A172 (cell line): ENCODE results near the gene LRP10. TPM values are rescaled to one million over a fixed set of nuclear protein-coding genes. Genes with fewer than 3 reads are reported as not detected.

Experiments
- DNase-seq: peaks from one replicate; pipeline ENCODE4 v3.0.0-alpha.2; 2015; ENCODE audit warnings: low spot score
- total RNA-seq: library from RNA; depleted of rRNA; stranded (reverse); fragments of >200 nt; shearing (Covaris generic); gene quantifications from 2 replicates; pipeline ENCODE4 v1.2.3, GENCODE V29; 2014

Gene LRP10
- total RNA-seq, 1 experiment from 2014 or later = 28.7 TPM

DNA sequence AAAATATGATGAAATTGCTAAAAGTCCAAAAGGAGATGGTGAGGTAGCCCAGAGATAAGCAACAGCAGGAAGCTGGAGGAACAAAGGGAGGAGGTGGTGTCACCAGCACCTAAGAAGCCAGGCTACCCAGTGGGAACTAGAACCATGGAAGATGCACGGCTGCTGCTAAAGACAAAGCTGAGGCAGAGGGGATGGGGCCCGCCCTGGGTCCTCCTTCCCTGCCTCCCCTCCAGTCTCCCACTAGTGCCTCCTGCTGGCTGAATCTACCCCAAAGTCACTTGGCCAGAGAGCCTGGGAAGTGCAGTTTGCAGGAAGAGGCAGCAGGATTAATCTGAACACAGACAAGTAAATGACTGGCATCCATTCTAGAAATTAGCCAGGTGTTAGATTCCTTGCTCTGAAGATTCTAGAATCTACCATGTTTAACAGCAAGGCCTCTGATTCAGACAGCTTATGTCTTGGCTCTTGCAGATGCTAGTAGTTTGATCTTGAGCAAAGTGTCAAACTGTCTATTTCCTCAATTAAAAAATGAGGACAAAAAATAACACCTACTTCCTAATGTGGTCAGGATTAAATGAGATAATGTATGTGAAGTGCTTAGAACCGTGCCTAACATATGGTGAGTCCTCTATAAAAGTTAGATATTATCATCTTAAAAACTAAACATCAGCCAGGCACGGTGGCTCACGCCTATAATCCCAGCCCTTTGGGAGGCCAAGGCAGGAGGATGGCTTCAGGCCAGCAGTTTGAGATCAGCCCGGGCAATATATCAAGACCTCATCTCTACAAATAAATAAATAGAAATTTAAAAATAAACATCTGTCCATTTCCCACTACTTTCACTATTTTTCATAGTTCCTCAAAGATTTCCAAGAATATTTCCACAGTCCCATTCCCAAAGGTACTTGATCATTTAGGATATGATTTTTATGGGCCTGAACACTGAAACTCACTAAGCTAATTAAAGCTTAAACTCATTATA is 5.8 kb upstream of the LRP10 start:
- DNase-seq = no peak

- no peak for DNase-seq
Measured at GRCh38 chr14:22866874-22867273, 4.7 kb upstream of the LRP10 start.

- DNase-seq = no peak
Measured at GRCh38 chr14:22870811-22871223, 723 bp upstream of the LRP10 start.

- DNase-seq = peak; percentile 77
Measured at GRCh38 chr14:22872033-22872832, 693 bp downstream of the LRP10 start.

GRCh38 chr14:22872833-22873520 is 1.4 kb downstream of the LRP10 start:
- DNase-seq = no peak

- no peak for DNase-seq
Measured at GRCh38 chr14:22875003-22875747, 3.6 kb downstream of the LRP10 start.

GRCh38 chr14:22875748-22876319 is 4.3 kb downstream of the LRP10 start:
- DNase-seq = no peak

GRCh38 chr14:22877000-22877501 is 5.5 kb downstream of the LRP10 start:
- DNase-seq = no peak

DNA sequence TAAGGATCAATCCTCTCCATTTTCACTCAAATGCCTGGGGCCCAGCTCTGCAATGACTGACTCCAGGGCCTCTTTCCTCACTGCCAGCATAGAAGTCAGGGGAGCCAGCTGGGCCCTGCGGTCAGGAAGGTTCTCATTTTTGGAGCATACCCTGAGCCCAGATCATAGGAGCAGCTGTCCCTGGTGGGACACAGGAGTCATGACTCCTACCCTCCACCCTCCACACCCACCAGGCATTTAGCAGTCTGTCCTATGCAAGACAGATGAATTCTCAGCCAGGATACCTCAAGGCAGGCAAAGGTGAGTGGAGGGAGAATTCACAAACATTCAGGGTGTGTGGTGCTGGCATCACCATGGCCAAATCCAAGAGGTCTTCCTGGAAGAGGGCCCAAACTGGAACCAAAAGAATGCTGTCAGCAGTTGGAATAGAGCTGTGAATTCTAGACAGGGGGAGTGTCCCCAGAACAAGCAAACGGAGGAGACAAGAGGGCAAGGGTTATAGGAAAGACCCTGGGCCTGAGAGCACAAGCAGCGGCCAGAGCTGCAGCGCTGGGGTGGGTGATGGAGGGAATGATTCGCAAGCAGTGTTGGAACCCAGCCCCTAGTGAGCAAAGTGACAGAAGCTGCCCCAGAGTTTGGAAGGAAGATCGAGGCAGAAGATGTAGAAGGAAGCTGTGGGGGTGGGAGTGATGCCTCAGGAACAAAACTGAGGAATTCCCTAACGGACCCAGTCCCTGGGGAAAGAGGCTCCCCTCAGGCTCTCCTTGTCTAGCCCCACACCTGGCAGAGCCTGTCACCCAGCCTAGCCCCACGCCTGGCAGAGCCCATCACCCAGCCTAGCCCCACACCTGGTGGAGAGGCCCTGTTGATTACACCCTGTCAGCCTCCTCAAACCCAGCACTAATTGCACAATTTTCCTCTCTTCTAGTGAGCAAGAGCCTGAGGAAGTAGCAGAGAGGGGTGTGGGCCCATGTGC is 7.0 kb downstream of the LRP10 start:
- DNase-seq = no peak

GRCh38 chr14:22882064-22882463 is 10.5 kb downstream of the LRP10 start:
- DNase-seq = no peak

- DNase-seq = peak; percentile 11
Measured at GRCh38 chr14:22882529-22883172, 11.1 kb downstream of the LRP10 start.

GRCh38 chr14:22883173-22883976 is 11.8 kb downstream of the LRP10 start, which contains the start of gene REM2:
TSS of gene REM2 (plus strand) at chr14:22883222. CDS start at chr14:22883288, 66 bp downstream.
- DNase-seq = no peak

- DNase-seq = no peak
Measured at GRCh38 chr14:22884076-22884737, 12.7 kb downstream of the LRP10 start.

DNA sequence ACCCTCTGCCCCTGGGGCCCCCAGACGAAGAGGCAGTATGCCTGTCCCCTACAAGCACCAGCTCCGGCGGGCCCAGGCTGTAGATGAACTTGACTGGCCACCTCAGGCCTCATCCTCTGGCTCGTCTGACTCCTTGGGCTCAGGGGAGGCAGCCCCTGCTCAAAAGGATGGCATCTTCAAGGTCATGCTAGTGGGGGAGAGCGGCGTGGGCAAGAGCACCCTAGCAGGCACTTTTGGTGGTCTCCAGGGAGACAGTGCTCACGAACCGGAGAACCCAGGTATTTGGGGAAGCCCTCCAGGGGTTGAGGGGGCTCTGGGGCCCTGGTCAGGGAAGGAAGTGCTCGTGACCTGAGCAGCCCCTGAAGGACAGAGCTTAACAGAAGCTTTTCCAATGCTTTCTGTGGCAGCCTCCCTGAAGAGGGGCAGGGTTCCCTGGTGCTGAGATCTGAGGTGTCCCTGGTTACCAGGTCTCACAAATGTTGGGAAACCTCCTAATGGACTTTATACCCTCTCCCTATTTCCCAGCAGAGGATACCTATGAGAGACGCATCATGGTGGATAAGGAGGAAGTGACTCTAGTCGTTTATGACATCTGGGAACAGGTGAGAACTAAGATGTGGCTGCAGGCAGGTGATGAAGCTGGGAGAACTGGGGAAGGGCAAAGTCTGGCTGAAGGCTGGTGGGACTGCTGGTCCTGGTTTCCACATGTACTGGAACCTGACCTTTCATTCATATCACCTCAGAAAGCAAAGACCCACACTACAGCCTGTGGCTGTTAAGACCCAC is 13.4 kb downstream of the LRP10 start:
- no peak for DNase-seq

- DNase-seq = no peak
Measured at GRCh38 chr14:22885975-22886374, 14.4 kb downstream of the LRP10 start.

GRCh38 chr14:22886500-22887259 is 15.1 kb downstream of the LRP10 start:
- DNase-seq = no peak
